Muscle layer of colon (tissue), 2 donors: ENCODE results near the gene TIMELESS.
"Not testable (repeated sequence)": the region's sequence is repeated elsewhere in the genome, so short reads cannot be mapped to it uniquely, and the experiment has no call there.

Experiments used
- H3K27ac ChIP-seq: one replicate; pipeline ENCODE4 v1.7.0; 2013; ENCODE audit warnings: low read depth, mild to moderate bottlenecking, low read length, moderate library complexity
- H3K27me3 ChIP-seq, 2 donors: one replicate each; pipeline ENCODE4 v1.7.0; 2013; ENCODE audit warnings: low read length in 2 of 2, mild to moderate bottlenecking in 2 of 2; ENCODE audit not compliant: insufficient read depth in 2 of 2, control insufficient read depth in 1 of 2
- H3K36me3 ChIP-seq: one replicate; pipeline ENCODE4 v1.7.0; 2013; ENCODE audit warnings: mild to moderate bottlenecking, low read length; ENCODE audit not compliant: insufficient read depth
- H3K4me1 ChIP-seq: one replicate; pipeline ENCODE4 v1.7.0; 2013; ENCODE audit warnings: mild to moderate bottlenecking, low read length; ENCODE audit not compliant: insufficient read depth
- H3K4me3 ChIP-seq, 2 donors: one replicate each; pipeline ENCODE4 v1.7.0; 2013; ENCODE audit warnings: low read length in 2 of 2, low read depth in 1 of 2, mild to moderate bottlenecking in 1 of 2, moderate library complexity in 1 of 2
- H3K9ac ChIP-seq: one replicate; pipeline ENCODE4 v1.7.0; 2013; ENCODE audit warnings: low read length
- H3K9me3 ChIP-seq: one replicate; pipeline ENCODE4 v1.7.0; 2013; ENCODE audit warnings: mild to moderate bottlenecking, low read length
- donor health status: abdominal sarcoma.
- donor health status: Adenocarcinoma of cecum.

Gene TIMELESS

GRCh38 chr12:56448860-56449621 lies at the start of gene TIMELESS:
TIMELESS (minus strand) TSS chr12:56449426; CDS start chr12:56434170, 15,256 bp downstream.
- Histone ChIP-seq H3K27me3 (no peaks in the 10 kb centered on the region), H3K4me1 (peaks cover 5% of the 10 kb centered on the region), H3K27ac (peak within 1 kb of the TSS; percentile 81), H3K4me3 (peak within 1 kb of the TSS; percentile 55 to 91), H3K9ac (peak within 1 kb of the TSS; percentile 94), H3K9me3 (no peaks in the 10 kb centered on the region), H3K36me3 (no peaks in the 10 kb centered on the region)

GRCh38 chr12:56498126-56498902 lies 49.1 kb upstream of the TIMELESS start:
- H3K27ac ChIP-seq, H3K4me1 ChIP-seq, H3K4me3 ChIP-seq, H3K9me3 ChIP-seq, H3K27me3 ChIP-seq, H3K9ac ChIP-seq, H3K36me3 ChIP-seq: not testable (repeated sequence)

GRCh38 chr12:56496704-56497103 lies 47.5 kb upstream of the TIMELESS start:
- H3K36me3 ChIP-seq, H3K4me3 ChIP-seq, H3K9ac ChIP-seq: not testable (repeated sequence)

GRCh38 chr12:56494481-56494880 lies 45.3 kb upstream of the TIMELESS start:
- H3K9ac ChIP-seq, H3K4me1 ChIP-seq, H3K27me3 ChIP-seq, H3K4me3 ChIP-seq, H3K27ac ChIP-seq, H3K9me3 ChIP-seq, H3K36me3 ChIP-seq: not testable (repeated sequence)

More at GRCh38 chr12:56496704-56497103, 47.5 kb upstream of the TIMELESS start:
- H3K4me1 ChIP-seq, H3K27me3 ChIP-seq, H3K27ac ChIP-seq, H3K9me3 ChIP-seq: not testable (repeated sequence)

GRCh38 chr12:56494106-56494415 lies 44.8 kb upstream of the TIMELESS start:
- not testable (repeated sequence) for H3K36me3 ChIP-seq, H3K4me3 ChIP-seq, H3K9me3 ChIP-seq, H3K9ac ChIP-seq, H3K4me1 ChIP-seq, H3K27me3 ChIP-seq, H3K27ac ChIP-seq

GRCh38 chr12:56493409-56494105 lies 44.3 kb upstream of the TIMELESS start:
- H3K4me3 ChIP-seq, H3K27ac ChIP-seq, H3K9ac ChIP-seq, H3K9me3 ChIP-seq, H3K4me1 ChIP-seq, H3K27me3 ChIP-seq, H3K36me3 ChIP-seq: not testable (repeated sequence)

- Histone ChIP-seq H3K27ac (no peak overlapping the region), H3K27me3 (no peaks in the 10 kb centered on the region), H3K9ac (no peak overlapping the region), H3K4me1 (no peaks in the 10 kb centered on the region), H3K36me3 (no peaks in the 10 kb centered on the region), H3K4me3 (no peak overlapping the region), H3K9me3 (no peaks in the 10 kb centered on the region)
Observed at GRCh38 chr12:56490360-56490759, 41.1 kb upstream of the TIMELESS start.

- Histone ChIP-seq H3K9ac (no peak within 1 kb of the TSS), H3K27ac (no peak within 1 kb of the TSS)
Observed at GRCh38 chr12:56488041-56488955, 39.1 kb upstream of the TIMELESS start, which contains the start of gene GLS2. GLS2 (minus strand) TSS chr12:56488161; CDS start chr12:56488118, 43 bp downstream.

GRCh38 chr12:56487448-56488040 lies 38.3 kb upstream of the TIMELESS start:
- no peaks in the 10 kb centered on the region for H3K4me1 ChIP-seq
- no peaks in the 10 kb centered on the region for H3K9me3 ChIP-seq
- no peaks in the 10 kb centered on the region for H3K36me3 ChIP-seq
- no peak overlapping the region for H3K27ac ChIP-seq
- H3K9ac ChIP-seq = no peak overlapping the region
- H3K4me3 ChIP-seq = peak overlapping the region; percentile 58 to 74
- H3K27me3 ChIP-seq = no peaks in the 10 kb centered on the region

More at GRCh38 chr12:56488041-56488955, 39.1 kb upstream of the TIMELESS start, which contains the start of gene GLS2:
- no peaks in the 10 kb centered on the region for H3K27me3 ChIP-seq
- no peaks in the 10 kb centered on the region for H3K4me1 ChIP-seq
- peak within 1 kb of the TSS; percentile 58 to 74 for H3K4me3 ChIP-seq
- no peaks in the 10 kb centered on the region for H3K36me3 ChIP-seq
- H3K9me3 ChIP-seq = no peaks in the 10 kb centered on the region

- H3K27ac ChIP-seq = no peak overlapping the region
- no peaks in the 10 kb centered on the region for H3K4me1 ChIP-seq
- H3K36me3 ChIP-seq = no peaks in the 10 kb centered on the region
- H3K9ac ChIP-seq = no peak overlapping the region
- H3K9me3 ChIP-seq = no peaks in the 10 kb centered on the region
- H3K27me3 ChIP-seq = no peaks in the 10 kb centered on the region
- H3K4me3 ChIP-seq = no peak overlapping the region
Observed at GRCh38 chr12:56486694-56487093, 37.5 kb upstream of the TIMELESS start.
